ENCODE data around the gene RAB29.
"Not testable (repeated sequence)": the region's sequence is repeated elsewhere in the genome, so short reads cannot be mapped to it uniquely, and the experiment has no call there.

RAB29 gene

DNA sequence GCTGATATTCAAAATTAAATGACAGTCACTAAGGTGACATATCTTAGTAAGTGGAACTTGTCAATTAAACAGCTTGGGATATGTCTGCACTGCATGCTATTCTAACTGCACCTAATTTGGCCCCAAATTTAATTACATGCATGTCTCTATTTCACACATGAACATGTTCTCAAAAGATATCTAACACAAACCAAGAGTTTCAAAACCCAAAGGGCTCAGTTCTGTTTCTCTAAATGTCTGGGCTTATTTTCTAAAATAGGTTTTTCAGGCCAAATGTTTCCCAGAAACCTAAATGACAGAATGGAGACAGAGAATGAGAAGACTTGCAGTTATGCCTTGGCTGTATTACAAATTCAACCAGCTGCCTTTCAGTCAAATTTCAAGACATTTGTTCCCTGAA lies 11.3 kb downstream of the RAB29 start:
- DNase-seq (ENCODE audit: low read depth), result no peak

DNA sequence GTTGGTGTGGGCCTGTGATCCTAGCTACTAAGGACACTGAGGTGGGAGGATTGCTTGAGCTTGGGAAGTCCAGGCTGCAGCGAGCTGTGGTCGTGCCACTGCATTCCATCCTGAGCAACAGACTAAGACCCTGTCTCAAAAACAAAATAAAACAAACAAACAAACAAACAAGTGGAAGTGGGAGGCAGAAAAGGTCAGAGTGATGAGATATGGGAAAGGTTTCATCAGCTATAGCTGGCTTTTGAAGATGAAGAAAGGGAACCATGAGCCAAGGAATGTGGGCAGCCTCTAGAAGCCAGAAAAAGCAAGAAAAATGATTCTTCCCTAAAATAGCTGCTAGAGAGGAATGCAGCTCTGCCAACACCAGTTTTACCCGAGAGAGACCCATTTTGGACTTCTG lies 14.7 kb downstream of the RAB29 start:
- DNase-seq (ENCODE audit: low read depth), result no peak

DNA sequence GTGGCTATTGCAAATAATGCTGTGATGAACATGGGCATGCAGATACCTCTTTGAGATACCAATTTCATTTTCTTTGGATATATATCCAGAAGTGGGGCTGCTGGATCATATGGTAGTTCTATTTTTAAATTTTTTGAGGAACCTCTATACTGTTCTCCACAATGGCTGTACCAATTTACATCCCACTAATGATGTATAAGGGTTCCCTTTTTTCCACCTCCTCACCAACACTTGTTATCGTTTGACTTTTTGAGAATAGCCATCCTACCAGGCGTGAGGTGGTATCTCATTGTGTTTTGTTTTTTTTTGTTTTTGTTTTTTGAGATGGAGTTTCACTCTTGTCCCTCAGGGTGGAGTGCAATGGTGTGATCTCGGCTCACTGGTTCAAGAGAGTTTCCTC lies 18.7 kb downstream of the RAB29 start:
- no peak for DNase-seq (ENCODE audit: low read depth)

DNA sequence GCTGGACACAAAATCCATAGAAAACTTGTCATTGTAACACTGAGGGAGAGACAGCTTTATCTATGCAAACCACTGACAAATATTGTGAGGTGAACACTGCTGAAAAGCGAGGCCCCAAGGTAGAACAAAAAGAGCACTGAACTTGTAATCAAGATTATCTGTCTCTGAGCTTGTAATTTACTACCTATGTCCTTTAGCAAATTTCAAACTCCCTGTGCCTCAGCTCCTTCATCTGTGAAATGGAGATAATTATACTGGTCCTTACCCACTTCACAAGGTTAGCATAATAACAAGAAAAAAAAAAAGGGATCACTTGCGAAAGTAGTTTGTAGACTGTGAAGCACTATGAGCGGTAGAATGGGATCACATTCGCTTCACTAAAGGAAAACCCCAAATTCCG lies 20.4 kb downstream of the RAB29 start:
- DNase-seq (ENCODE audit: low read depth), result no peak

DNA sequence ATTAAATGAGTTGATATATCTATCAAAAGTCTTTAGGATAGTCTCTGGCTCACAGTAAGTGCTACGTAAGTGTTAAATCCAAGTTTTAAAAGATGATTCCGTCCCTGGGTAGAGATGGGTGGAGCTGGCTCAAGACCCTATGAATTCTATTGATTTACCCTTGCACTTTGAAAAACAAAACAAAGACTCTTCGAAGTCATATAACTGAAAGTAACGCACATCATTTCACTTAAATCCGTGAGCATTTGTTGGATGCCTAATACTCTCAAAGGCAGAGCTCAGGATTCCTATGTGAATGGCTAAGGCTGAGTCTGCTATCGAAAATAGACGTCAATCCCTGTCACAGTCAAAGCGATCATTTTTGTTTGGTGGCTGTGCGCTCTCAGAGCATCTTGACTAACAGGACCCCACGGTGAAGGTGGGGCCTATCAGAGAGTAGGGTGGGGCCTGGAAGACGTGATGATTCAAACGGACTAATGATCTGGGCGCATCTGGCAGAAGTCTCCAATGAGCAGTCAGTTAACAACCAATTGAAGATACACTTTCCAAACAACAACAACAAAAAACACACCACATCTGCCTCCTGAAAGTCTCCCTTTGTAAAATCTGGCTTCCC lies 24.1 kb downstream of the RAB29 start:
- no peak for DNase-seq (ENCODE audit: low read depth)

DNA sequence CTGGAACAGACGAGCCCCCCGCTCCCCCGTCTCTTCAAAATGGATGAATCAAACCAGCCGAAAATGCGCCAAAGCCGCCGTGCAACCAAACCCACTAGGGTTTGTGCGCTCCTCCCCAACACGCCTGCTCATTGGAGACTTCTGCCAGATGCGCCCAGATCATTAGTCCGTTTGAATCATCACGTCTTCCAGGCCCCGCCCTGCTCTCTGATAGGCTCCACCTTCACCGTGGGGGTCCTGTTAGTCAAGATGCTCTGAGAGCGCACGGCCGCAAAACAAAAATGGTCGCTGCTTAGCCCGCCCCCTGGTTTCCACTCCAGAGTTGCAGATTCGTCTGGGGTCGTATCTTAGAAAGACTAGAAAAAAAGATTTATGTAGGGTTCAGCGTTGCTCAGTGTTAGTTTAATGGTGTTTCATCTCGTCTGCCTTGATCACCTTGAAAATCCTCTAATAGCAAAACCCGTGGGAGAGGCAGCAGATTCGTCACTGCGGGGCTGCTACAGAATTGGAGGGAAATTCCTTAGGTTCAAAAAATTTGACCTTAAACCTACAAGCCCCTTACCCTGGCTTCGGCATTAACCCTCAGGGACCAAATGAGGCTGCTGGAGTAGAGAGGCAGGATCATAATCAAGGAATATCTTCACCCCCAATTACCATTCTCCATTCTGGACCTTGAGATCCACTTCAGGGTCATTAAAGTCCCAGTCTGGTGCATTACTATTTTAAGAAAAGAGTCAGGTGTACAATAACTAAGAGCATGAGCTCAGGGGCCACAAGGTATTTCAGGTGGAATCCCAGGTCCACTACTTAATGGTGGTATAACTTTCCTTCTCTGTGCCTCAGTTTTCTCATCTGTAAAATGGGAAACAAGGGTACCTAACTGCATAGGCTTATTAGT lies 24.9 kb downstream of the RAB29 start, which contains the start of gene NUCKS1:
Gene NUCKS1, minus strand, starts transcription at position 45 of the 898 bp plus-strand sequence. CDS start 209 bp downstream, outside the sequence.
- DNase-seq (ENCODE audit: low read depth), result peak; percentile 100

DNA sequence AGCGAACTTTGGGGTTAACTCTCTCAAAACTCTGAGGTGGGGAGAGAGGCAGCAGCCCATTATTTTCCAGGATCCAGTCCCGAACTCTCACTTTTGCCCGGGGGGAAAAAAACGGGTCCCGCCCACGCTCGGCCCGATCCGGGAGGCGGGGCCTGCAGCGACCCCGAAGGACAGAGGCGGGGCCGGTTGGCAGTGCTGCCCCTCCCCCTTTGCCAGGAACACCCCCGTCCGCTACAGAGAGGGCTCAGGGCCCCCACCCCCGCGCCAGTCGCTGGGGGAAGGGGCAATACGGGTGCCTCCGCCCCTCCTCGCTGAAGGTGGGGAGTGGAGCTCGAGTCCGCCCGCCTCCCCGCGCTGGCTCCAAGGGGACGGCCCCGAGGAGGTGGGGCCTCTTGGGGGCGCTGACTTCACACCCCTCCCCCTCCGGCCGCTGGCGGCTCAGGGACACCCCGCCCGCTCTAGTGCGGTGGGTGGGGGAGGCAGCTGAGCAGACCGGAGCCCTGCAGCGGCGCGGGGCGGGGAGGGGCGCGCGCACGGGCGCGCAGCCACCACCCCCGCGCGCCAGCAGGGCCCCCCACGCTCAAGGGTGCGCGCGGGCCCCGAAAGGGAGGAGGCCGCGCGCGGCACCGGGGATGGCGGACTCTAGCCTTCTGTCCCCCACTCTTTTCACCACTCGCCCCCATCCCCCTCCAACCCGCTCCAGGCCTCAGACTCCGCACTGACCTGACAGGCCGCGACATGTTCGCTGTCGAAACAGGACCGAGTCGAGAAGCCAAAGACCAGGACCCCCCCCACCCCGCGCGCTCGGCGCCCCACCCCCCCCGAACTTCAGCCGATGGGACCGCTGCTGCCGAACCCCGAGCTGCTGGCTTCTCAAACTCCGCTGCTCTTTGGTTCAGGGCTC lies 25.8 kb downstream of the RAB29 start:
- peak; percentile 97 for DNase-seq (ENCODE audit: low read depth)

DNA sequence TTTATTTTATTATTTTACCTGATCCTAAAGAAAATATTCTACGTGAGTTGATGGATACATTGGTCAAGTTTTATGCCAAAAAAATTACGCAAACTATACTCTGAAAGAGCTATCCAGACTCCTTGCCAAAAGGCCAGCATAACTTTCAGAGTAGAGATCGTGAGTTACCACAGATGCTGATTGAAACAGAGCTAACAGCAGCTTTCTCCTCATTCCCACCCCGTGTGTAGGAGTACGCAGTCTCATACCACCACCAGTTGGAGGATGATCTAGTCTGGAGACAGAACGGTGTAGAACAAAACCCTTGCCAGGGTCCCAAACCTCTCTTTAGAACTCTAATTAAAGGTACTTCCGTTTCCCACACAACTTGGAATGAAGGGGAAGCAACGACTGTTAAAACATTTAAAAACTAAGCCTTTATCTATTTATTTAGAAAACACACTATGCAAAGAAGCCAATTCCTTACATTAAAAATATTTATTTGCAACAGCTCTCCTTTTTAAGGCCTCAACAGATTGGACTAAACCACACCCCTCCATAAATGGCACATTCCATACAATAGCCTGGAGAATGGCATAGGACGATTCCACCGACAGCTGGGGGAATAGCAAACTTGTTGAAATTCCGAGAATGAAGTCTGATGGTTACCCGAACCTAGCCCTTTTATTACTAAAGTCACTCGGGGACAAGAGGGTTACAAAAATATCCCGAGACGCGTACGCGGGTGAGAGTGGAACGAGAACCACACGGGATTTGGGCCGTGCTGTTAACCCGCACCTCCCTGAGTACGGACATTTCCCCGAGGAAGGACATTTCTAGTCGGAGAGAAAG lies 26.7 kb downstream of the RAB29 start:
- DNase-seq (ENCODE audit: low read depth), result peak; percentile 71

DNA sequence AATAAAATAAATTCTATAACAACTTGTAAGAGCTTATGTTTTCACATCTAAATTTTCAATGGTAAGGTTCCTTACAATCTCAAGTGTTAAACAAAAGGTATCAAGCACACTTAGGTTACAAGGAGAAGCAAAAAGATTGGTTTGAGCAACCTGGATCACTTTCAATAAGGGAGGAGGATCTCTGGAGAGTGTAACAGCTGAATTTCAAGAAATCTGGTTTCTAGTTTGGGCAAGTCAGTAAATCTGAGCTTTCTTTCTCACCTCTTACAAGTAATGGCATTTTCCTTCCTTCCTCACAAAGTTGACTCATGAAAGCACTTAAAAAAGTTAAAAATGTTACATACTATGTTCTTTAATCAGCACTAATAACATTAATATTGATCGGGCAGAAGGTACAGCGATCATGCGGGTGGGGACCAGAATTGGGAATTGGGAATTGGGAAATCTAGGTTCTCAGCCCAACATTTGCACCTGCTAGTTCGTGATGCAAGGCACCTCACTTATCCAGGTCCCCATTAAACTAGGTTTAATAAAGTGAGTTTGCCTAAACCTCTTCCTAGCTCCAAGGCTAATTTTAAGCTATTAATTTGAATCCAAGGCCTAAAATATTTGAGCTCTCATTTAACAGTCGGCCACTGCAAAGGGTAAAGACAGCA lies 28.4 kb downstream of the RAB29 start:
- DNase-seq (ENCODE audit: low read depth), result no peak

DNA sequence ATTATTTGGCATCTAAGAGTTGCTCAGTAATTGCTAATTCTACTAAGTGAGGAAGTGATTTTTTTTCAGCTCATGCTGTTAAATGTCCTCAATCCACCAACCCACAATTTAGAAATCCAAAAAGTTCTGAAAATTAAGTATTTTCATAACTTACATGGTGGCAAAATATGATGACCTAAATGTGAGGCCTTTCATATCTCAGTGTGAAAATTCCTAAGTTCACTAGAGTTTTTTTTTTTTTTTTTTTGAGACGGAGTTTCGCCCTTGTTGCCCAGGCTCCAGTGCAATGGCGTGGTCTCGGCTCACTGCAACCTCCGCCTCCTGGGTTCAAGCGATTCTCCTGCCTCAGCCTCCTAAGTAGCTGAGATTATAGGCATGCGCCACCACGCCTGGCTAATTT lies 30.9 kb downstream of the RAB29 start:
- DNase-seq (ENCODE audit: low read depth), result no peak

DNA sequence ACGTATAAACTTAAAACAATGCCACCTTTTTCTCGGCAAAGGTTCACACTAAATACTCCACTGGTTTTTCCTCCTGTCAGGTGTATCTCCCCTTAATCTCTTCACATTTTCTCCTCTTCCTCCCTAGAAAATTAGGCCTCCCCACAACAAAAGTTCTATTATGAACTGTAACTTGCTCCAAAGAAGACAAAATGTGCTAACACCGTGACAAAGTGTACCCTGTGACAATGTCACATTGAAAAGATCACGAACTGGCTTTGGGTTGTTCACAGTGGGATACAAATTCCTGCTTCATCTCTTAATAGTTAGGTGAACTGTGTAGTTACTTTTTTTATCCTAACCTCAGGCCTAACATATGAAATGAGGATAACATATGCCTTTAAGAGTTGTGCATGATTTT lies 31.3 kb downstream of the RAB29 start:
- DNase-seq (ENCODE audit: low read depth), result no peak

DNA sequence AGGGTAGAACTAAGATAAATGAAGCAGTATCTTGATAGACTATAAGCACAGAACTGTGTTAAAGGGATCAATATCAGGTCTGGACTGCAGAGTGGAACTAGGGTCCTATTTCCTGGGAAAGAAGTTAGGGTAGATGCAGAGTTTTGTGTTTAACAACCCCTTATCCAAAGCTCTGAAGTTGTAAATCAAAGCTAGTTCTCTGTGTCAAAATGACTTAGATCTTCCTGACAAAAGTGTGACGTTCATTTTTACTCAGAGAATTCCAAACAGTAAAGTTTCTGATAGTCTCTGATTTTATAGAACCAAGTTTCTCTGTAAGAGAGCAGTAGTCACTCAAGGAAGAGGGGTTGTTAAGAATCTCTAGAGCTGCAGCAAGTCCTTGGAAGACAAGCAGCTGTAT lies 33.6 kb downstream of the RAB29 start:
- no peak for DNase-seq (ENCODE audit: low read depth)

DNA sequence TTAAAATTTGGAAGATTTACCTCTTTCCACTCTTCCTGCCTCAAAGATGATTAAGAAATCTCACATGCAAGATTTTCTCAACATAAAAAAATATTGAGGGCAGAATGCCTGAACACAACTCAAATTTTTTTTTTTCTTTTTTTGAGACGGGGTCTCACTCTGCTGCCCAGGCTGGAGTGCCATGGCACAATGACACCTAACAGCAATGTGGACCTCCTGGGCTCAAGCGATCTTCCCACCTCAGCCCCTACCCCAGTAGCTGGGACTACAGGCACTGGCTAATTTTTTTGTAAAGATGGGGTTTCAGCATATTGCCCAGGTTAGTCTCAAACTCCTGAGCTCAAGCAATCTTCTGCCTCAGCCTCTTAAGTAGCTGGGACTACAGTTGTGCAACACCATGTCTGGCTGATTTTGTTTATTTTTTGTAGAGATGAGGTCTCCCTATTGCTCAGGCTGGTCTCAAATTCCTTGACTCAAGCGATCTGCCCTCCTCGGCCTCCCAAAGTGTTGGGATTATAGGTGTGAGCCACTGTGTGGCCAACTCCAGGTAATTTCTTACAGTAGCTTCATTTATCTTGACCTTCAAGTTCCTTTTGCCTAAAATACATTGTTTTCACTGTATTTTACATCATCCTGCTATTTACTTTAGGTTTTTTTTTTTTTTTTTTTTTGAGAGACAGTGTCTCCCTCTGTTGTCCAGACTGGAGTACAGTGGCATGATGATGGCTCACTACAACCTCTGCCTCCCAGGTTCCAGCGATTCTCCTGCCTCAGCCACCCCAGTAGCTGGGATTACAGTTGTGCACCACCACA lies 35.7 kb downstream of the RAB29 start:
- peak; percentile 85 for DNase-seq (ENCODE audit: low read depth)

DNA sequence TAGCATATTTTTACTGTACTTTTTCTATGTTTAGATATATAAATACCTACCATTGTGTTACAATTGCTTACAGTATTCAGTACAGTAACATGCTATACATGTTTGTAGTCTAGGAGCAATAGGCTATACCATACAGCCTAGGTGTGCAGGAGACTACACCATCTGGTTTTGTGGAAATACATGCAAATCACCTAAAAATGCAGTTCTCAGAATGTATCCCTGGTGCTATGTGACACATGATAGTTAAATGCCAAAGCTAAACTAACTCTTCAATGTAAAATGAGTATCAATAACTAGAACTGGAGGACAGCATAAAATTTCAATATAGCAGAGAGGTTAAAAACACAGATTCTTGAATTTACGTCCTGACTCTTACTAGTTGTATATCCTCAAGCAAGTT lies 40.1 kb downstream of the RAB29 start:
- DNase-seq (ENCODE audit: low read depth), result no peak

DNA sequence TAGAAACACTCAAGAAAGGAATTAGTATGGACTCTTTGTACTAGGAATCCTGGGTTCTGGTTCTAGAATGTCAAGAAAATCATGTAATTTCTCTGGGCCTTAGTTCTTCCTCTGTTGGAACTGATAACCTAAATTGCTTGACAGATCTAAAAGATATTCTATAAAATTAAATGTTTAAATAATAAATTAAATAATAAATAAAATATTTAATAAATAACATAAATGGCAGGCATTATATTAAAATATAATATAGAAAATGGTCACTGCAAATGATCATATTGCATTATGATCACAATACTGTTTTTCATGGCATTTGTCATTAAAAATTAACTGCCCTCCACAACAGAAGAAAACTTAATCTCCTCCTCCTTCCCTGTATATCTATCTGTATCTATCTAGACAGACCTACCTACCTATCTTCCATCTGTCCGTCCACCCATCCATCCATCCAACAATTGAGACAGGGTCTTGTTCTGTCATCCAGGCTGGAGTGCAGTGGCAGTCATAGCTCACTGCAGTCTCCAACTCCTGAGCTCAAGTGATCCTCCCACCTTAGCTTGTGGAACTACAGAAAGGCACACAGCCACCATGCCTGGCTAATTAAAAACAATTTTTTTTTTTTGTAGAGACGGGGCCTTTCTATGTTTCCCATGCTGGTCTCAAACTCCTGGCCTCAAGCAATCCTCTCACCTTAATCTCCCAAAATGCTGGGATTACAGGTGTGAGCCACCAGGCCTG lies 41.7 kb downstream of the RAB29 start:
- no peak for DNase-seq (ENCODE audit: low read depth)

DNA sequence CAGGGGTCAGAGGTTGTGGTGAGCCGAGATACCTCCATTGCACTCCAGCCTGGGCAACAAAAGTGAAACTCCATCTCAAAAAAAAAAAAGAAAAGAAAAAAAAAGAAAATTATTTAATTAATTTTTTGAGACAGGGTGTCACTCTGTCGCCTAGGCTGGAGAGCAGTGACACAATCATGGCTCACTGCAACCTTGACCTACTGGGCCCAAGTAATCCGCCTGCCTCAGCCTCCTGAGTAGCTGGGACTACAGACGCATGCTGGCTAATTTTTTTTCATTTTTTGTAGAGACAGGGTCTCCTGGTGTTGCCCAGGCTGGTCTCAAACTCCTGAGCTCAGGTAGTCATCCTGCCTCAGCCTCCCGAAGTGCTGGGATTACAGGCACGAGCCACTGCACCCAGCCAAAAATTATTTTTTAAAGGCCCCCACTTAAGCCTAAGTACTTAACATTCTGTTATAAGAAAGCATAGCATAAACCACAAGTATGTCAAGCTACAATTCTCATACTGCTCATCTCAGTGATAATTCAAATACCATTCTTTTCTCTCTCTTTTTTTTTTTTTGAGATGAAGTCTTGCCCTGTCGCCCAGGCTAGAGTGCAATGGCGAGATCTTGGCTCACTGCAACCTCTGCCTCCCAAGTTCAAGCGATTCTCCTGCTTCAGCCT lies 45.2 kb downstream of the RAB29 start:
- DNase-seq (ENCODE audit: low read depth), result no peak

DNA sequence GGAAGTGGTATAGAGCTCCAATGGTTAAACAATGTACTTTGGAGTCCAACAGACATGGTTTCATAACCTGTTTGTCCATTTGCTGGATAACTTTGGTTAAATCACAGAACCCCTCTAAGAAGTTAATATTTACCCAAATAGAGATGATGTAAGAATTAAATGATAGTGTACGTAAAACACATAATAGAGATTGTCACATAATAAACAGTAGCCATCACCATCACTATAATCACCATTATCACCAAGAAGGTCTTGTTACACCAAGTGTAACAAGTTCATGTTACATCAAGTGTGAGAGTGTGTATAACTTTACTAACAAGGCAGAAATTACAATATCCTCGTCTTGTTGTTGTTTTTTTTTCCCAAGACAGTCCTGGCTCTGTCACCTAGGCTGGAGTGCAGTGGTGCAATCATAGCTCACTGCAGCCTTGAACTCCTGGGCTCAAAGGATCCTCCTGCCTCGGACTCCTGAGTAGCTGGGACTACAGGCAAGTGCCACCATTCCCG lies 48.6 kb downstream of the RAB29 start:
- DNase-seq (ENCODE audit: low read depth), result no peak

DNA sequence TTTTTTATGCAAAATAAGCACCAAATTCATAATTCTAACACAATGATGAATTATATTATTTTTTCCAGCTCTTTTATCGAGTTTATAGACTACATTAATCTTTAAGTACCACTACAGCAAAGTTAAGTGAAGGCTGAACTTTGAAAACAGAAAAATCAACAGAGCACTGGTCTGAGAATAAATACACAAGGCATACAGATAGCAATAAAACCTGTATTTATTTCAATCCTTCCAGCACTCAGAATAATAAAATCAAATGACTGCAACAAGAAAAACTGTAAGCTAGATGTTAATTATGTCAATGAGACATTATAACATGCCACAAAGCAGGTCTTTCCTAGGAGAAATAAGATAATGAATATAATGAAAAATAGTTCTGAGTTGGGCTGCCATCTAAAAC lies 49.8 kb downstream of the RAB29 start:
- no peak for DNase-seq (ENCODE audit: low read depth)

DNA sequence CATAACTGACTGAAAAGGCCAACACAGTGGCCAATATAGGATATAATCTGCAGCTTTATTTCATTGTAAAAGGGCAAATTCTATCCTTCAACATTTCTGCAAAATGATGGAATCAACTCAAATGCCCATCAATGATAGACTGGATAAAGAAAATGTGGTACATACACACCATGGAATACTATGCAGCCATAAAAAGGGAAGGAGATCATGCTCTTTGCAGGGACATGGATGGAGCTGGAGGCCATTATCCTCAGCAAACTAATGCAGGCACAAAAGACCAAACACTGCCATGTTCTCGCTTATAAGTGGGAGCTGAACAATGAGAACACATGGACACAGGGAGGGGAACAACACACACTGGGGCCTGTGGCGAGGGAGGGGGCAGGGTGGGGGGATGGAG lies 54.5 kb downstream of the RAB29 start:
- DNase-seq (ENCODE audit: low read depth), result not testable (repeated sequence)
